ENCODE data around the gene SLF1.
A peak's percentile ranks its signal among the peaks of the same experiment; 100 is the strongest.

Gene SLF1

DNA sequence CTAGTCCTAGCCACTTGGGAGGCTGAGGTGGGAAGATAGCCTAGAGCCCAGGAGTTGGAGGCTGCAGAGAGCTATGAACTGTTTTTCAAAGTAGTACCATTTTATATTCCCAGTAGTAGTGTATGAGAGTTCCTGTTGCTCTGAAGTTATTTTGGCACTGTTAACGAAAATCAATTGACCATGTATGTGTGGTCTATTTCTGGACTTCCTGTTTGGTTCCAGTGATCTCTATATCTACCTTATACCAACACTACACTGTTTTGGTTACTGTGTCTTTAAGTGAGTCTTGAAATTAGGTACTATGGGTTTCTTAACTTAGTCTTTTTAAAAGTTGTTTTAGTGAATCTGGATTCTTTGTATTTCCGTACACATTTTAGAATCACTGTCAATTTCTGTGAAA is 13.6 kb downstream of the SLF1 start:
- H3K4me3 Mint-ChIP-seq = no peak overlapping the region
- peaks cover 7% of the 10 kb centered on the region for H3K4me1 Mint-ChIP-seq
- H3K27ac Mint-ChIP-seq = no peak overlapping the region
- H3K27me3 Mint-ChIP-seq = no peaks in the 10 kb centered on the region
- DNase-seq (no peak), ATAC-seq (no peak)
- H3K9me3 Mint-ChIP-seq = peaks cover 10 to 12% of the 10 kb centered on the region in 2 donors

DNA sequence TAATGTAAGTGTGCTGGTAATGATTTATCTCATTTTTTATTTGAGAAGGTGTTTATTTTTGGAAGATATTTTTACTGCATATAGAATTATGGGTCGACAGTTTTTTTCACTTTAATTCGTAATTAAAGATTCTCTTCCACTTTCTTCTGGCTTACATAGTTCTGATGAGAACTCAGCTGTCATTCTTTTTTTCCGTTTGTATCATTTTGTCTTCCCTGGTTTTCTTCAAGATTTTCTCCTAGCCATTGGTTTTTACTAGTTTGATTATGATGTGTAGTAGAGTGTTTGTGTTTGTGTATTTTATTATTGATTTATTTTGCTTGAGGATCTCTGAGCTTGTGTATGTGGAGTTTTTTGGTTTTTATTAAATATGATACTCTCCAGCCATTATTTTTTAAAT is 21.7 kb downstream of the SLF1 start:
- Mint-ChIP-seq H3K27me3 (no peaks in the 10 kb centered on the region), H3K4me1 (peaks cover 4% of the 10 kb centered on the region), H3K9me3 (peaks cover 26 to 28% of the 10 kb centered on the region in 2 donors), H3K27ac (no peak overlapping the region), H3K4me3 (no peak overlapping the region)
- no peak for ATAC-seq
- DNase-seq = no peak

DNA sequence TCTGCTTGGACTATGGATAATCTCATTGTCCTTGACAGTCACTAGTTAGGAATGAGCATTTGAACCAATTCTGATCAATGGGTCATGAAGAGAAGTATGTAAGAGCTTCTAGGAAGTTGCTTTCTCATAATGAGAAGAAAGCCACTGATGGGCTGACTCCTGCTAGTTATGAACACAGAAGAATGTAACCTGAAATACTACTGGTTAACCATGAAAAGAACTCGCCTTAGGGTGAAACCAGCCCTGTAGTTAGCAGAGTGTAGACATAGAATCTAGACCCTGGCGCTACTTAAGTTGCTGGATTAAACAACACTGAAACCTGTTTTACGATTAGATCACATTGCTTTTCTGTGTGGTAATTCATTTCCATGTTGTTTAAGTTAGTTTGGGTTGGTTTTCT is 26.6 kb downstream of the SLF1 start:
- DNase-seq = no peak
- peak; percentile 35 for ATAC-seq
- H3K27me3 Mint-ChIP-seq = no peaks in the 10 kb centered on the region
- H3K4me1 Mint-ChIP-seq = no peaks in the 10 kb centered on the region
- no peak overlapping the region for H3K27ac Mint-ChIP-seq
- H3K9me3 Mint-ChIP-seq = peaks cover 6 to 8% of the 10 kb centered on the region in 2 donors
- H3K4me3 Mint-ChIP-seq = no peak overlapping the region

DNA sequence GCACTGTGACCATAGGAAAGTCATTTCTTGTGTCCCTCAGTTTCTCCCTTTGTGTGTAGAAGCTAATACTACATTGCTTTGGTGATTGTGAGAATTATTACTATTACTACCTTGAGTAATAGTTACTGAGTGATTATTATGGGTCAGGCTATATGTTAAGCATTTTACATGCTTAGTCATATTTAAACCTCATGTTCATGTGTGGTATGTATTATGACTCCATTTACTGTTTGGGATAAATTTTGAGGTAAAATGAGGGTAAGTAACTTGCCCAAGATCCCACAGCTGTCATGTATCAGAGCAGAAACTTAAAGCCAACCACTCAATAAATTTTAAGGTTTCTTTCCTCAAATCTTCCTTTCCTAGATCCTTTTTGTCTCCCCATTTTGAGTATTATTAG is 28.3 kb downstream of the SLF1 start:
- peak; percentile 46 for ATAC-seq
- no peaks in the 10 kb centered on the region for H3K9me3 Mint-ChIP-seq
- no peak overlapping the region for H3K4me3 Mint-ChIP-seq
- H3K27ac Mint-ChIP-seq = no peak overlapping the region
- no peaks in the 10 kb centered on the region for H3K4me1 Mint-ChIP-seq
- DNase-seq = no peak
- no peaks in the 10 kb centered on the region for H3K27me3 Mint-ChIP-seq

DNA sequence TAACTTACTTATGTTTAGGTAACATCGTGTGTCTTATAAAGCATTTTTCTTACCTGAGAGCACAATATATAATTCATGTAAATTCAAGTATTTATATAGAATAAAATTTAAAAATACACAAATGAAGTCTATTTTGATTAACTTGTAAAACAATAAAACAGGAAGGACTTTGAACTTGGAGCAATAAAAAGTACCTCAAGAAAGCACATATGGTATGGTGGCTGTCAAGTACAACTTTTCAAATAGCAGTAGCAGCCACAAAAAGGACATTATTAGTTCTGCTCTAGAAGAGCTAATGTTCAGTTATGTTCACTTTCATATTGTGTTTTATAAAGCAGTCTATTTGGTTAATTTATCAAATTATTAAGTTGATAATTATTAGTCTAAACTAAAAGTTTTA is 31.4 kb downstream of the SLF1 start:
- H3K27me3 Mint-ChIP-seq = no peaks in the 10 kb centered on the region
- DNase-seq (no peak), ATAC-seq (no peak)
- peaks cover under 1 to 6% of the 10 kb centered on the region in 2 donors for H3K9me3 Mint-ChIP-seq
- H3K27ac Mint-ChIP-seq = no peak overlapping the region
- H3K4me3 Mint-ChIP-seq = no peak overlapping the region
- no peaks in the 10 kb centered on the region for H3K4me1 Mint-ChIP-seq

DNA sequence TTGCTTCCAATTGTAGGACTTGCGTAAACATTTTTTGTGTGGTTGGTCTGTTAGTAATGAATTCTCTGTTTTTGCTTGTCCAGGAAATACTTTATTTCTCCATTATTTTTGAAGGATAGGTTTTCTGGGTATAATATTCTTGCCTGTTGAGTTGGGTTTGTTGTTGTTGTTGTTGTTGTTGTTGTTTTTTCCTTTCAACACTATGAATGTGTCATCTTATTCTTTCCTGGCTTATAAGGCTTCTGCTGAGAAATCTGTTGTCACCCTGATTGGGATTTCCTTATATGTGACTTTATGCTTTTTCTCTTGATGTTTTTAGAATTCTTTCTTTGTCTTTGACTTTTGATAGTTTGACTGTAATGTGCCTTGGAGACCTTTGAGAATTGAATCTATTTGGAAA is 39.8 kb downstream of the SLF1 start:
- ATAC-seq = no peak
- peak overlapping the region in 1 of 2 donors; percentile 30 for H3K27ac Mint-ChIP-seq
- H3K9me3 Mint-ChIP-seq = peaks cover 46 to 48% of the 10 kb centered on the region in 2 donors
- no peak for DNase-seq
- no peak overlapping the region for H3K4me3 Mint-ChIP-seq
- no peaks in the 10 kb centered on the region for H3K27me3 Mint-ChIP-seq
- no peaks in the 10 kb centered on the region for H3K4me1 Mint-ChIP-seq

DNA sequence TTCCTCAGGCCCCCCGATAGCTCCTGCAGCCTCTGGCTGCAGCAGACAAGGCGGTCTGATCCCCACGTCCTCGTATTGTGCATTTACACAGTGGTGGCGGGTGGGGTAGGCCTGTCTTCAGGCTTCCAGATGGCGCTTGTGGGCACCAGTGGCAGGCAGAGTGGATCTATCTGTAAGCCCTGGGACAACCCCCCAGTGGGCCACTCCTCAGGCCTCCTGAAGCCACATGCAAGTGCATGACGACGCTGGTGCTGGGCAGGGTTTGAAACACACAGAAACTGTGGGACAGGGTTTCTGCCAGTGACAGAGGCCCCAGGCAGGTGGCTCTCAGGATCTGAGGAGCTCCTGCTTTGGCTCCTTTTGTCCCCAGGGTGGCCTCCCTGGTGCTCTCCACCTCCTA is 42.0 kb downstream of the SLF1 start:
- Mint-ChIP-seq H3K4me1 (no peaks in the 10 kb centered on the region), H3K9me3 (peaks cover 37 to 41% of the 10 kb centered on the region in 2 donors), H3K27ac (no peak overlapping the region), H3K4me3 (no peak overlapping the region), H3K27me3 (no peaks in the 10 kb centered on the region)
- no peak for ATAC-seq
- no peak for DNase-seq

DNA sequence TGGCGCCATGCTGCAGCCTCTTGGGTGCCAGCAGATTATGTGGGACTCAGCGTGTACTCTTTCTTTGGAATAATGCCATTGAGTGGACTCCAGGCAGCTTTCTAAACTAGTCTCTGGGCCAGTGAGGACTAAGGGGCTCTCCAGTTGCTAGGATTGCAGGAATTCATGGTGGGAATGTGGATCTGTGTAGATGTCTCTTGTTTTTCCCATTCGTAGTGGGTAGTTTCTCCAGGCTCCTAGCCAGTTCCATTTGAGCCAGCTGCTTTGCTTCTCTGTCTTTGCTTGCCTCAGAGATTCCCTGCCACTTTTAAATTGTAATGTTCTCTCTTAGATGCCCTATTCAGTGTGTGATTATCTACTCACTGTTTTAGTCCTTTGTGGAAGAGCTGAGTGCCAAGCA is 42.6 kb downstream of the SLF1 start:
- ATAC-seq (no peak), DNase-seq (no peak)
- no peak overlapping the region for H3K27ac Mint-ChIP-seq
- peaks cover 31 to 35% of the 10 kb centered on the region in 2 donors for H3K9me3 Mint-ChIP-seq
- H3K4me1 Mint-ChIP-seq = no peaks in the 10 kb centered on the region
- no peaks in the 10 kb centered on the region for H3K27me3 Mint-ChIP-seq
- H3K4me3 Mint-ChIP-seq = no peak overlapping the region

DNA sequence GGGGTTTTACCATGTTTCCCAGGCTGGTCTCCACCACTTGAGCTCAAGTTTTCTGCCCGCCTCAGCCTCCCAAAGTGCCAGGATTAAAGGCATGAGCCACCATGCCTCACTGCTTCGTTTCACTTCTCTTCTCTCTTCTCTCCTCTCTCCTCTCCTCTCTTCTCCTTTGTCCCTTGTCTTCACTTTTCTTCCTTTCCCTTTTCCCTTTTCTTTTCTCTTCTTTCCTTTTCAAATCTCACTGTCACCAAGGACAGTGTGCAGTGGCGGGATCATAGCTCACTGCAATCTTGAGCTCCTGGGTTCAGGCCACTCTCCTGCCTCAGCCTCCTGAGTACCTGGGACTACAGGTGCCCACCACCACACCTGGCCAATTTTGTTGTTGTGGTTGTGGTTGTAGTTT is 49.5 kb downstream of the SLF1 start:
- ATAC-seq (no peak), DNase-seq (no peak)
- Mint-ChIP-seq H3K9me3 (no peaks in the 10 kb centered on the region), H3K27me3 (no peaks in the 10 kb centered on the region), H3K27ac (no peak overlapping the region), H3K4me1 (no peaks in the 10 kb centered on the region), H3K4me3 (no peak overlapping the region)

DNA sequence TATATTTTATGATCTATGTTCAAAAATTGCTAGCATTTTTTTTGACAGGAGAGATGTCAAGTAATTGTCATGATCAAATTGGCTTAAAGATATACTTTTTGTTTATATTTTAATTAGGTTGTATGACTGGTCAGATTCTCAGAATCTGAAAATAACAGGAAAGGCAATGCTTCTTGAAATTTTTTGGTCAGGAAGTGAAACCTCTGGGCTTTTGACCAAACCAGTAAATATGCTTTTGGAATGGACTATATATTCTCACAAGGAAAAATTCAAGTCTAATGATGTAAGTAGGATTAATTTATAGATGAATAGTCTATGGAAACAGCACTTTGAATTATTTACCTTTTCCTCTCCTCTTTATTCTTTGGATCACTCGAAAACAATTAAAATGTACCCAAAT is 52.3 kb downstream of the SLF1 start:
- Mint-ChIP-seq H3K4me1 (no peaks in the 10 kb centered on the region), H3K9me3 (no peaks in the 10 kb centered on the region), H3K27me3 (no peaks in the 10 kb centered on the region), H3K4me3 (no peak overlapping the region), H3K27ac (no peak overlapping the region)
- ATAC-seq = no peak
- no peak for DNase-seq

DNA sequence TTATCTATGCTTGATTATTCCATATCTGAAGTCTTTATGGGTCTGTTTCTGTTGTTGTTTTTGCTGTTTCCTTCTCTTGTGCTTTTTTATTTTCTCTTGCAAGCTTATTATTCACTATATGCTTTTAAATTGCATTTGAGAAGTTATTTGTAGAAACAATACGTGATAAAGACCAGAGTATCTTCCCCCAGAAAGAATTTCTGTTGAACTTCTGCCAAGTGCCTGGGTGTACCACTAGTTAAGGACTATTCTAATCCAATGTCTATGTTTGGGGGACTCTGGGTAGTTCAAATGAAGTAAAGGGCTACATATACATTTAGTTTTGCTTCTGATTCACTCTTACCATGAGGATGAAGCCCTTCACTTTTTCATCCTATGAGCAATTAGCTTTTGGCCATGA is 54.3 kb downstream of the SLF1 start:
- DNase-seq (no peak), ATAC-seq (no peak)
- Mint-ChIP-seq H3K9me3 (no peaks in the 10 kb centered on the region), H3K27me3 (no peaks in the 10 kb centered on the region), H3K27ac (no peak overlapping the region), H3K4me1 (no peaks in the 10 kb centered on the region), H3K4me3 (no peak overlapping the region)

DNA sequence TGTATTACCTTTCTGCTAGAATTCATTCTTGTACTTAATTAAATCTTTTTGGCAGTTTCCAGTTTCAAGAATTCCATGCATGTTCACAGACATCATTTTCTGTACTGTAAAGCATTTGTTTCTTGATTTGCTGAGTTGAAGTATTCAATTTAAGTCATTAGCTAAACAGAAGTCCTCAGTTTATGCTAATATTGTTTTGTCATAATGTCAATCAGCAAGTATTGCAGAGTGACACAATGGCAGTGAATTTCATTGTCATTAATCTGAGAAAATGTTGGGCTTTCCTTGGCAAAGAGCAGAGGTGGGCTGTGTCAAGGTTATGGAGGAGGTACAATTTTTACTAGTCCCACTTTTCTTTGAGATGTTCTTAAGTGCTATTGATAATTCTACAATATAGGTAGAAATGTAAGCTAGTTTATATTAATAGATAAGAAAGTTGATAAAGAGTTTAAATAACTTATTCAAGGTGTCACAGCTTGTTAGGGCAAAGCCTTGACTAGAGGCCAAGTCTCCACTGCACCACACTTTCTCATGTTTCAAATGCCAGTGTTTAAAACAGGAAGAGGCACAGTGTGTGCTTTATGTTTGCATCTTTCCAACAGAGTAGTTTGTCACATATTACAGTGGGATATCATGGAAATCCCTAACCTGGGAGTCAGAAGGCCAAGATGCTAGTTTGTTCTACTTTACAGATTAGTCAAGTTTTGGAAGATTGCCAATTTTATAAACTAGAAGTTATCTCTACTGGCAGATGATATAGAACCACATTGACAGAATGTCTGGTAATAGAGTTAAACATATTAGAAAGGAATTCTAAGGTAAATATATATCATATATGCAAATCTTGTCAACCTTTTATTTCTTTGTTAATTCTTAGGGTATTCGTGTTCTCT is 56.3 kb downstream of the SLF1 start:
- H3K4me1 Mint-ChIP-seq = no peaks in the 10 kb centered on the region
- DNase-seq = no peak
- no peak overlapping the region for H3K4me3 Mint-ChIP-seq
- no peak overlapping the region for H3K27ac Mint-ChIP-seq
- H3K27me3 Mint-ChIP-seq = no peaks in the 10 kb centered on the region
- ATAC-seq = no peak
- no peaks in the 10 kb centered on the region for H3K9me3 Mint-ChIP-seq

DNA sequence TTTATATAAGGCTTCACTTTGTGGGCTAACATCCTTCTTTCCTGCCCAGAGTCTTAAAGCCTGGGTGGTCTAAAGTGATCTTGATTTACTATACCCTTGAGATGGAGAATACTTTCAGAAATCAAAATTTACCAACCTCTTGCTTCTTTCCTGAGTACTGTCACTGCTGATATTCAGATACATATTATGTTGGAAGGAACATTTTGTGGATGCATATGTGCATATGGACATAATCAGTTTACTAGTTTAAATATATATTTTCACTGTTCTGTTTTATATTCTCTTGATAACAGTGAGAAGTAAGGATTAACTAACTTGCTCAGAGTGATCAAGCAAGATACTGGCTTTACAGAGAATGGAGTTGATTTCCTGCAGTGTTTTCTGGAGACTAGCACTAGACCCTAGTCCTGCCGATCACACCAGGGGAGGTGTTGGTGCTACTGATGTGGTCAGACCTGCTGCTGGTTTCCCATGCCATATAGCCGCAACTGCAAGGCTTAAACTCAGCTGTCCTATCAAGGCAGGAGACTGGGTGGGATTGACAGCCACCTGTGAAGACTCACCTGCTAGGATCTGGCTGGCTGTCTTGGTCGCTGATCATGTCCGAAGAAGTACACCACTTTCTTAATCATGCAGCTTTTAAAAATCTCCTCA is 57.6 kb downstream of the SLF1 start:
- Mint-ChIP-seq H3K4me1 (no peaks in the 10 kb centered on the region), H3K27ac (no peak overlapping the region), H3K4me3 (no peak overlapping the region), H3K27me3 (no peaks in the 10 kb centered on the region), H3K9me3 (no peaks in the 10 kb centered on the region)
- ATAC-seq = no peak
- no peak for DNase-seq

DNA sequence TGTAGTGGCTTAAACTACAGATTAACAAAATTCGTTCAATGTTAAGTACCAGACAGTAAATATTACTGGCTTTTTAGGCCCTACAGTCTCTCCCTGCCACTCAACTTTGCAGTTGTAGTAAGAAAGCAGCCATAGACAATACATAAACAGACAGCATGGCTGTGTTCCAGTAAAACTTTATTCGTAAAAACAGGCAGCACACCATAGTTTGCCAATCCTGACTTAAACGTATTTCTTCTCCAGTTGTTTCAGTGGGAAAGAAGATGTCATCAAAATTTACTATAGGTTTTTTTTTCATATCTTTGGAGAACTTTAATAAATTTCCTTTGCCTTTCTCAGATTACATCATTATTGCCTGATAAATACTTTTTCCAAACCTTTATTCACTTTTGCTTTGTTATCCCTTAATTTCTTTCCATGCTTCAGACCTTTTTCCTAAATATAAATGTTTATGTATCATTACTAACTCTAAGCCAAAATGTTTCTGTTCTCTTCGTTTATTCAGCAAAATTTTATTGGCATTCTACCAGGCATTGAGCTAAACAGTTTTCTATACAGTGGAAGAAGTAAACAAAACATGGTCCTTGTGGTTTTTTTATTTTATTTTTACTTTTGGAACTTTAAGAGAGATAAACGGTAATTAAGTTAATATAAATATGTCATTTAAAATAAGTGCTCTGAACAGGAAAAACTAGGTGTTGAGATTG is 64.5 kb downstream of the SLF1 start:
- DNase-seq = no peak
- Mint-ChIP-seq H3K27ac (peak overlapping the region in 1 of 2 donors; percentile 5), H3K27me3 (no peaks in the 10 kb centered on the region), H3K4me1 (no peaks in the 10 kb centered on the region), H3K9me3 (no peaks in the 10 kb centered on the region), H3K4me3 (no peak overlapping the region)
- no peak for ATAC-seq

DNA sequence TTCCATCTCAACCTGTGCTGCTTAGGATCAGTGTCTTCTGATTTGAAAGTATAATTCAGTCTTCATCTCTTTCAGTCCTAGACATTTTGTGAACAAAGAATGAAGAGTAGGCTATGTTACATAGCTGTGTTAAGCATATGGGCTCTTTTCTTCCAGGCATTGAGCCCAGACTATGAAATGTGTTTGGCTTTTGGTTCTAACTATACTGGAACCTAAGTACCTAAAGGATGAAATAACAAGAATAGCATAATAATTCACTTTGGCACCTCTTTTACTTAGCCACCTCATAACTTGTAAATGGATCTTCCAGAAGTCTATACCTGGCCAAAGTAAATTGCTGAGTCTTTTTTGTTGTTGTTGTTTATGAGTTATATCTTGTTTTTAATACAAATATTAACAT is 71.4 kb downstream of the SLF1 start:
- Mint-ChIP-seq H3K4me1 (no peaks in the 10 kb centered on the region), H3K4me3 (no peak overlapping the region), H3K27ac (no peak overlapping the region), H3K27me3 (no peaks in the 10 kb centered on the region), H3K9me3 (no peaks in the 10 kb centered on the region)
- ATAC-seq (no peak), DNase-seq (no peak)

DNA sequence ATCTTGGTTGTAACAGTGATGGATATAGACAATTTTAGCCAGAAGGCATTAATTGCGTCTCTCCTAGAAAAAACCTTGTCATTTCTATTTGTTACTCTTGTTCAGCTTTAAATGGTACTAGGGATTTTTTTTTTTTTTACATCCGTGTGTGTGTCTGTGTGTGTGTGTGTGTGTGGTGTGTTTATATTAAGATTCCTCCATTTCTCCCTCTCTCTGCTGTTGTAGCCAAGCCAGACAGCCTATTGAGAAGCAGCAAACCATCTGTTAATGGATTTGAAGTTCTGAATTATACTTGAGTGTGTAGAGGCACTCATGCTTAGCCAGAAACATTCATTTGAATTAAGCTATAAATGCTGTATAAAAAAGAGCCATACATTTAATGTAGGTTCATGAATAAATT is 72.3 kb downstream of the SLF1 start:
- Mint-ChIP-seq H3K4me3 (no peak overlapping the region), H3K9me3 (no peaks in the 10 kb centered on the region), H3K27ac (no peak overlapping the region), H3K27me3 (no peaks in the 10 kb centered on the region), H3K4me1 (no peaks in the 10 kb centered on the region)
- no peak for ATAC-seq
- DNase-seq = no peak
